ENCODE results near the gene C22orf39.

The C22orf39 gene

DNA sequence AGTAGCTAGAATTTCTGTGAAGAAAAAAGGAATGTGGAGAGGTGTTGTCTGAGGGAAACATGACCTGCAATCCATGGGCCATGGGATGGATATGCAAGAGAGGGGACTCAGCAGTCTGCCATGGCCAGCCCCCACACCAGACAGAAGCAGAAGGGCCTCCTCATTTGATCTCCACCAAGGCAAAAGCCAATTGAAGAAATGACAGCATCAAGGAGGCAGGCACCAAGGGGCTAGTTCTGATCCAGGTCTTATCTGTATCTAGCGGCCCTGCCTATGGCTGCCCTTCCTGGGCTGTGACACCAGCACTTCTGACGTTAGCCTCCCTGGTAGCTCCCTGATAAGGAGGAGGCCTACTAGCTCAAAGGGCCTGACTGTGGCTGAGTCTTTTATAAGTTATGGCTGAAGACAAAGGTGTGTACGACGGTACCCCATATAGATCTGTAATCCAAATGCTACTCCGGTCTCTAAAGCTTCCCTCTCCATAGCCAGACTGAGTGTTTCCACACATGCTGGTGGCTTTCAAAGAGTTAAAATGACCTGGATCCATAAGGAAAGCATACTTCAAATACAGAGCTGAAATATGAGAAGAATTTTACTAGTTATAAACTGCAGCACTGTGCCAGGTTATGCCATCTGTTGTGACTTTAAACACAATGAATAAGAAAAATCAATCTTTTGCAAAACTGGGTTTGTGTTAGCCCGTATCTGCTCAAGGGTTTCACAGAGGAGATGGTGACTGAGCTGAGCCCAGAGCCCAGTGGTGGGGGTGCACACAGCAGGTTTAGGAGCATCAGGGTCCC lies 50.4 kb downstream of the C22orf39 start:
- no peak for DNase-seq

DNA sequence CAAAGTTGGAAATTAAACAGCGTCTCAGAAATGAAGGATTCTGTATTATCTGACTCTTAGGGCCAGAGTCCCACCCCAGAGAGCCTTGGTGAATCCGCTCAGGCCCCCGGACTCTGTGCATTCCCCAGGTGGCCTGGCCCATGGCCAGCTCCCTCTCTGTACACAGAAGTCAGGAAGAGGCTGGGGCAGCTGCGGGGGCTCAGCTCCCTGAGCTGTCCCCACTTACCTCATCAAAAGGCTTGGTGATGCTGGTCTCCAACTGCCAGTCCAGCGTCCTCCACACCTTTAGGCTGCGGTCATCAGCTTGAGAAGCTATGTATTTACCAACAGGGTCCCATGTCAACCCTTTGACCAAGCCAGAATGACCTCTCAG lies 51.0 kb downstream of the C22orf39 start:
- no peak for DNase-seq

DNA sequence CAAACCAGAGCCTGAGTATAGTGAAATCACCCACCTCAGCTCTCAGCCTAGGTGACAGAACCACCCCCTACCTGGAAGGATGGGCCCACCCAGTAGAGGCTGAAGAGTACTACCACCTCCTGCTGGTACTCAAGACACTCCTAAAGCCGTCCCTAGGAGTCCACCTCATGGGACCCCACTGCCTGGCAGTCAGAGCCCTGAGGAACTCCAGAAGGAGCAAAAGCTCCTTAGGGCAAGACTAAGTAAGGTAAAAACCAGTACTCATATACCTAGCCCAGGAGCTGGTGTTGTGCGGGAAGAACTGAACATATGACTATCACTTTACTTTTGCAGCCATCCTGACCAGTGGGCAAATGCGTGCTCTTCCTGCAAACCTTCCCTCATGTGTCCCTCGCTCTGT lies 52.2 kb downstream of the C22orf39 start:
- DNase-seq = no peak

DNA sequence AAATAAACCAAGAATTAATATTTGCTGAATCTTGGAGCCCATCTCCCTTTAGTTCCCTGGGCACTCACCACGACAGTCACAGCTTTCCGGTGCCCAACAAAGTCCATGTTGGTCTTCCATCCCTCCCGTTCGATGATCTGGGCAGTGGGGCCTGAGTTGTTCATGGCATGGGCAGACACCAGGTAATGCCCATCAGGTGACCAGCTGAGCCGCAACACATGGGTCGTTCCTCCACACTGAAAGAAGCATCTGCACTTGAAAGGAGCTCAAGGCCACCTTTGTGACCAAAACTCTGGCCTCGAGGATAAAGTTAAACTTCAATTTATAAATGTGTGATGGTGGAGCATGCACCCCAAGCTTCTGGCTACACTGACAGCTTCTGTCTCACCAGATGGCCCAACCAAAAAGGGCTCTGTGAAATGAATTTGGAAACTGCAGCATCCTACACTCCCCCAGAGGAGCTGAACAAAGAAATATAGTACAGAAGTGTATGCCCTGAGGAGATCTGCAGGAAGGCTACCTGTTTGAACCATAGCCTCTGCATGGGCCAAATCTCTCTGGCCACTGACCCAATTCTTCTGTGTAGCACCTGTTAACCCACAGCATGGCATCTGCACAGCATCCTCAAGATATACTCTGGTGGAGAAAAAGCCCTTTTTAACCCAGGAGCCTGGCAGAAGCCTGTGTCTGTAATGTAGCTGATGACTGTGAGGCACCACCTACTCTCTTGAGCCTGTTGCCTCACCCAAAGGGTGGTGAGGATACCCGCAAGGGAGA lies 53.0 kb downstream of the C22orf39 start:
- no peak for DNase-seq

DNA sequence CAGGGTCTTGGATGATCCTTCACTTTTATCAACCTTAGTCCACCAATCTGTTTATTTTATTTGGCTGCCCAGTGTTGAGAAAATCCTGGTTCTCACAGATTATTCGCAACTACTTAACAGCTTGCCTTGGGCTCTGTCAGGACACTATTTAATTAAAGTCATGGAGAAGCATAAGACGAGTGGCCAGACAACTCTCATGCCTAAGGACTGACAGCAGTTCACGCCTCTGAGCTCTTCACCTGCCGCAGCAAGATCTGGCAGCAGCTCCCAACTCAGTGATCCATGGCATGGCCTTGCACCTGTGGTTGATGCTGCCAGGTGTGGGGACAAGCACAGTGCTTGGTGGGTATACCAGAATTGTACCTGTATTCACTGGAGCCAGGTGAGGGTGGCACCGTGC lies 53.8 kb downstream of the C22orf39 start:
- DNase-seq = no peak
